PC-3 (cell line): ENCODE measurements around the gene CDH22. TPM values are rescaled to one million over a fixed set of nuclear protein-coding genes. Genes with fewer than 3 reads are reported as not detected.

ENCODE experiments used
- ATAC-seq: fragments of 200-7000 bp; cut with Tn5 transposase; 2 replicates; pipeline ENCODE4 v1.9.1; 2020; ENCODE audit warnings: mild to moderate bottlenecking, moderate library complexity
- BruUV-seq: library from RNA; stranded (reverse); fragments of 400-500 nt; replicated peaks from 2 replicates; lab custom pipeline; 2021; lab: Mats Ljungman, UMichigan
- CTCF ChIA-PET: fragments of 300-600 bp; sonication (Branson Sonifier 250); formaldehyde crosslinking; loops from one replicate; lab custom pipeline; 2022; ENCODE audit warnings: antibody characterized with exemption; lab: Charles Lee
- POLR2A ChIA-PET: fragments of 300-600 bp; sonication (Branson Sonifier 250); formaldehyde crosslinking; loops from one replicate; lab custom pipeline; 2022; ENCODE audit warnings: antibody characterized with exemption; ENCODE audit not compliant: unreplicated experiment; lab: Charles Lee
- DNase-seq: peaks from one replicate; pipeline ENCODE4 v3.0.0-alpha.2; 2015
- H2AFZ ChIP-seq: fragments of 300-600 bp; sonication (generic); 2 replicates; pipeline ENCODE4 v1.6.0; 2016; ENCODE audit warnings: antibody characterized with exemption, low read length
- H3F3A ChIP-seq: fragments of 300-600 bp; sonication (generic); one replicate; pipeline ENCODE4 v1.6.0; 2017; ENCODE audit warnings: antibody characterized with exemption, low read length, control low read depth, mild to moderate bottlenecking; ENCODE audit not compliant: unreplicated experiment
- H3K27ac ChIP-seq: fragments of 300-600 bp; sonication (generic); 2 replicates; pipeline ENCODE4 v1.5.1; 2016; ENCODE audit warnings: mild to moderate bottlenecking, low read length
- H3K27me3 ChIP-seq: fragments of 300-600 bp; sonication (generic); 2 replicates; pipeline ENCODE4 v1.6.1; 2016; ENCODE audit warnings: low read length, mixed read lengths
- H3K36me3 ChIP-seq: fragments of 300-600 bp; sonication (generic); 2 replicates; pipeline ENCODE4 v1.6.1; 2016; ENCODE audit warnings: low read depth, mixed run types, low read length, mixed read lengths
- H3K4me1 ChIP-seq: fragments of 300-600 bp; sonication (generic); 2 replicates; pipeline ENCODE4 v1.5.1; 2016; ENCODE audit warnings: low read length; ENCODE audit not compliant: insufficient read depth
- H3K4me2 ChIP-seq: fragments of 300-600 bp; sonication (generic); 2 replicates; pipeline ENCODE4 v1.6.0; 2016; ENCODE audit warnings: low read length
- H3K4me3 ChIP-seq: fragments of 300-600 bp; sonication (generic); 2 replicates; pipeline ENCODE4 v1.5.1; 2016; ENCODE audit warnings: mild to moderate bottlenecking, low read length, mixed read lengths
- H3K79me2 ChIP-seq: fragments of 300-600 bp; sonication (generic); 2 replicates; pipeline ENCODE4 v1.6.1; 2017; ENCODE audit warnings: low read length, mixed read lengths
- H3K9ac ChIP-seq: fragments of 300-600 bp; sonication (generic); 2 replicates; pipeline ENCODE4 v1.6.0; 2016; ENCODE audit warnings: mild to moderate bottlenecking, low read length
- H3K9me2 ChIP-seq: fragments of 300-600 bp; sonication (generic); replicated peaks from 2 replicates; pipeline ENCODE4 v1.6.1; 2016; ENCODE audit warnings: mixed run types, low read length, mixed read lengths
- H3K9me3 ChIP-seq: fragments of 300-600 bp; sonication (generic); 2 replicates; pipeline ENCODE4 v1.6.1; 2016; ENCODE audit warnings: low read length, mixed read lengths
- H4K20me1 ChIP-seq: fragments of 300-600 bp; sonication (generic); 2 replicates; pipeline ENCODE4 v1.6.1; 2016; ENCODE audit warnings: low read length, mixed read lengths
- CTCF ChIP-seq: fragments of 300-600 bp; sonication (generic); conservative IDR thresholded peaks from 2 replicates; pipeline ENCODE4 v1.5.1; 2017; ENCODE audit warnings: antibody characterized with exemption, low read depth, mild to moderate bottlenecking, low read length
- EZH2 ChIP-seq: fragments of 300-600 bp; sonication (generic); IDR thresholded peaks from one replicate; pipeline ENCODE4 v1.6.1; 2017; ENCODE audit warnings: antibody characterized with exemption, mild to moderate bottlenecking, low read length; ENCODE audit not compliant: unreplicated experiment
- EZH2phosphoT487 ChIP-seq: fragments of 300-600 bp; sonication (generic); IDR thresholded peaks from 2 replicates; pipeline ENCODE4 v1.6.1; 2018; ENCODE audit warnings: mild to moderate bottlenecking, antibody characterized with exemption, low read length, borderline replicate concordance
- intact Hi-C: fragments of 100-400 bp; cut with micrococcal nuclease; formaldehyde crosslinking; loops from 2 replicates; pipeline ENCODE4 v1.9.0; 2023
- total RNA-seq: library from RNA; depleted of rRNA; stranded (reverse); fragments of >200 nt; gene quantifications from 2 replicates; pipeline ENCODE4 v1.2.3, GENCODE V29; 2014

CDH22 gene
- total RNA-seq, 1 experiment from 2014 or later = not detected

- Histone ChIP-seq H3K27me3 (peaks cover 15% of the 10 kb centered on the region), H3K4me2 (no peak overlapping the region), H3K9me2 (no peaks in the 10 kb centered on the region), H3K36me3 (no peaks in the 10 kb centered on the region), H3K4me1 (peaks cover 8% of the 10 kb centered on the region), H3K9ac (no peak overlapping the region), H3K27ac (no peak overlapping the region), H3K79me2 (no peaks in the 10 kb centered on the region), H2AFZ (no peak overlapping the region), H4K20me1 (no peaks in the 10 kb centered on the region), H3K4me3 (no peak overlapping the region), H3K9me3 (no peaks in the 10 kb centered on the region), H3F3A (no peaks in the 10 kb centered on the region)
- DNase-seq (no peak), ATAC-seq (no peak)
- ChIA-PET POLR2A (no interaction called here), CTCF (no interaction called here)
- no TSS peak for BruUV-seq
- no peak for TF ChIP-seq EZH2phosphoT487
- TF ChIP-seq CTCF = no peak
- TF ChIP-seq EZH2 = no peak
- intact Hi-C loops = no loop called here
These were observed 97.0 kb downstream of the CDH22 start for GRCh38 chr20:46211331-46211722.

- H3K9ac ChIP-seq = no peak overlapping the region
- H3F3A ChIP-seq = no peaks in the 10 kb centered on the region
- POLR2A ChIA-PET = no interaction called here
- no TSS peak for BruUV-seq
- H3K4me2 ChIP-seq = no peak overlapping the region
- DNase-seq (no peak), ATAC-seq (no peak)
- no peaks in the 10 kb centered on the region for H4K20me1 ChIP-seq
- H3K27ac ChIP-seq = no peak overlapping the region
- H3K9me3 ChIP-seq = no peaks in the 10 kb centered on the region
- CTCF ChIA-PET = no interaction called here
- no peaks in the 10 kb centered on the region for H3K36me3 ChIP-seq
- H3K9me2 ChIP-seq = no peaks in the 10 kb centered on the region
- intact Hi-C loops = no loop called here
- H3K4me1 ChIP-seq = peaks cover 9% of the 10 kb centered on the region
- H3K27me3 ChIP-seq = peaks cover 15% of the 10 kb centered on the region
- H2AFZ ChIP-seq = no peak overlapping the region
- H3K4me3 ChIP-seq = no peak overlapping the region
- TF ChIP-seq EZH2 = no peak
- TF ChIP-seq CTCF = no peak
- TF ChIP-seq EZH2phosphoT487 = no peak
- no peaks in the 10 kb centered on the region for H3K79me2 ChIP-seq
These were observed 97.5 kb downstream of the CDH22 start for GRCh38 chr20:46210672-46211330.

DNA sequence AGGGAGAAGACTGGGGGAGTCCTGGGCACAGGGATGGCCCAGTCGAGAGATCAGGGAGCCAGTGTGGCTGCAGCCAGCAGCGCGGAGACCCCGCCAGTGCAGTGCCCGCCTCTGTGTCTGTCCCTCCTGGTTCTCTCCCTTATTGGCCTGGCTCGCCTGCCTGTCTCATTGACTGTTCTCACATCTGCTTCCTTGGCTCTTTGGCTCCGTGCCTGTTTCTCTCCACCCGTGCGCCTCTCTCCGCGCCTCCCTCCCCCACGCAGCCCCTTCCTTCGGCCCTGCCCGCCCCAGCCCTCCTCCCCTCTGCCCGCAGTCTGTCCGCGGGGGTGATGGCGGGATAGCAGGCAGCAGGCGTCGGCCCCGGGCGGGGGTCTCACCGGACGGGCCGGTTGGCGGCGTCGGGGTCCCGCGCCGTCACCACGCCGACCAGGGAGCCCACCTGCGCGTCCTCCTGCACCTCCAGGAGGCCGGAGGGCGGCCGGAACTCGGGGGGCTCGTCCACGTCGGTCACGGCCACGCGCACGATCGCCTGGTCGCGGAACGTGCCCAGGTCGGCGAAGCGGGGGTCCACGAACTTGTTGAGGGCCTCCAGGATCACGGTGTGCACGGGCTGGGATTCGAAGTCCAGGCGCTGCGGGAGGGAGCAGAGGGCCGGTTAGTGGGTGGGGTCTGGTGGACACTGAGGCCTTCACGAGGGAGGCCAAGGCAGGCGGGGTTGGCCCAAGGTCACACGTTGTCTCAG is 98.2 kb downstream of the CDH22 start:
- no peaks in the 10 kb centered on the region for H3K36me3 ChIP-seq
- H3K4me3 ChIP-seq = no peak overlapping the region
- intact Hi-C loops = no loop called here
- peaks cover 10% of the 10 kb centered on the region for H3K4me1 ChIP-seq
- CTCF ChIA-PET = no interaction called here
- no peaks in the 10 kb centered on the region for H4K20me1 ChIP-seq
- no peaks in the 10 kb centered on the region for H3K79me2 ChIP-seq
- peaks cover 15% of the 10 kb centered on the region for H3K27me3 ChIP-seq
- no peak overlapping the region for H3K27ac ChIP-seq
- BruUV-seq = no TSS peak
- no peak for ATAC-seq
- no peak for TF ChIP-seq EZH2phosphoT487
- no peak for TF ChIP-seq EZH2
- TF ChIP-seq CTCF = no peak
- no peaks in the 10 kb centered on the region for H3F3A ChIP-seq
- no peaks in the 10 kb centered on the region for H3K9me3 ChIP-seq
- H3K9me2 ChIP-seq = no peaks in the 10 kb centered on the region
- H3K4me2 ChIP-seq = no peak overlapping the region
- no peak overlapping the region for H3K9ac ChIP-seq
- POLR2A ChIA-PET = no interaction called here
- no peak for DNase-seq
- H2AFZ ChIP-seq = no peak overlapping the region
